ENCODE data around the gene CAMTA1. TPM values are rescaled to one million over a fixed set of nuclear protein-coding genes. Genes with fewer than 3 reads are reported as not detected.

CAMTA1 gene
- total and polyA plus RNA-seq, 3 experiments from 2014 or later, result 60.2 to 79.0 (median 61.7) TPM

GRCh38 chr1:7025013-7025412 is 239.8 kb downstream of the CAMTA1 start:
- ChIA-PET POLR2A (no interaction called here), CTCF (no interaction called here)
- Histone ChIP-seq H3K27me3 (ENCODE audit: insufficient read depth, low read length, poor library complexity, severe bottlenecking) (no peaks in the 10 kb centered on the region), H3K4me1 (ENCODE audit: insufficient read depth, low read length) (no peaks in the 10 kb centered on the region), H3K4me3 (ENCODE audit: low read length) (no peak overlapping the region), H3K27ac (ENCODE audit: low read depth, low read length) (no peak overlapping the region), H3K9me3 (ENCODE audit: low read length) (no peaks in the 10 kb centered on the region), H3K36me3 (ENCODE audit: insufficient read depth, low read length) (no peaks in the 10 kb centered on the region)
- Mint-ChIP-seq H3K36me3 (no peaks in the 10 kb centered on the region), H3K4me3 (no peak overlapping the region), H3K4me1 (no peaks in the 10 kb centered on the region), H3K9me3 (peaks cover 0 to 3% (median 0%) of the 10 kb centered on the region in 5 donors), H3K27ac (no peak overlapping the region), H3K27me3 (peaks cover 10 to 14% of the 10 kb centered on the region in 2 donors)
- no peak for DNase-seq

GRCh38 chr1:7026169-7026568 is 240.9 kb downstream of the CAMTA1 start:
- POLR2A ChIA-PET, result no interaction called here
- Mint-ChIP-seq H3K36me3 (no peaks in the 10 kb centered on the region), H3K9me3 (peaks cover 0 to 3% (median under 1%) of the 10 kb centered on the region in 5 donors), H3K4me1 (no peaks in the 10 kb centered on the region), H3K4me3 (no peak overlapping the region), H3K27me3 (peaks cover 6 to 8% of the 10 kb centered on the region in 2 donors), H3K27ac (no peak overlapping the region)
- Histone ChIP-seq H3K4me1 (ENCODE audit: insufficient read depth, low read length) (no peaks in the 10 kb centered on the region), H3K36me3 (ENCODE audit: insufficient read depth, low read length) (no peaks in the 10 kb centered on the region), H3K9me3 (ENCODE audit: low read length) (no peaks in the 10 kb centered on the region), H3K4me3 (ENCODE audit: low read length) (no peak overlapping the region), H3K27ac (ENCODE audit: low read depth, low read length) (no peak overlapping the region), H3K27me3 (ENCODE audit: insufficient read depth, low read length, poor library complexity, severe bottlenecking) (no peaks in the 10 kb centered on the region)
- CTCF ChIA-PET, result no interaction called here
- no peak for DNase-seq

GRCh38 chr1:7032992-7033391 is 247.7 kb downstream of the CAMTA1 start:
- H3K4me1 Mint-ChIP-seq, result no peaks in the 10 kb centered on the region
- H3K9me3 ChIP-seq (ENCODE audit: low read length), result no peaks in the 10 kb centered on the region

GRCh38 chr1:7036386-7036785 is 251.1 kb downstream of the CAMTA1 start:
- H3K9me3 Mint-ChIP-seq, result peaks cover 14 to 20% (median 17%) of the 10 kb centered on the region in 5 donors
- ChIA-PET POLR2A (no interaction called here), CTCF (no interaction called here)

More at GRCh38 chr1:7032992-7033391, 247.7 kb downstream of the CAMTA1 start:
- Histone ChIP-seq H3K4me1 (ENCODE audit: insufficient read depth, low read length) (no peaks in the 10 kb centered on the region), H3K36me3 (ENCODE audit: insufficient read depth, low read length) (no peaks in the 10 kb centered on the region), H3K27me3 (ENCODE audit: insufficient read depth, low read length, poor library complexity, severe bottlenecking) (no peaks in the 10 kb centered on the region), H3K27ac (ENCODE audit: low read depth, low read length) (no peak overlapping the region), H3K4me3 (ENCODE audit: low read length) (no peak overlapping the region)
- Mint-ChIP-seq H3K36me3 (peaks cover 0 to 6% (median 0%) of the 10 kb centered on the region in 3 donors), H3K27ac (no peak overlapping the region), H3K4me3 (no peak overlapping the region), H3K9me3 (peaks cover 14 to 22% (median 20%) of the 10 kb centered on the region in 5 donors), H3K27me3 (peaks cover 6 to 17% of the 10 kb centered on the region in 2 donors)
- ChIA-PET CTCF (no interaction called here), POLR2A (no interaction called here)
- no peak for DNase-seq

GRCh38 chr1:7039590-7040220 is 254.5 kb downstream of the CAMTA1 start:
- Histone ChIP-seq H3K9me3 (ENCODE audit: low read length) (no peaks in the 10 kb centered on the region), H3K4me3 (ENCODE audit: low read length) (no peak overlapping the region), H3K36me3 (ENCODE audit: insufficient read depth, low read length) (no peaks in the 10 kb centered on the region), H3K27me3 (ENCODE audit: insufficient read depth, low read length, poor library complexity, severe bottlenecking) (no peaks in the 10 kb centered on the region), H3K4me1 (ENCODE audit: insufficient read depth, low read length) (no peaks in the 10 kb centered on the region), H3K27ac (ENCODE audit: low read depth, low read length) (no peak overlapping the region)
- POLR2A ChIA-PET, result no interaction called here
- no peak overlapping the region for H3K27ac Mint-ChIP-seq
- DNase-seq, result no peak
- H3K4me1 Mint-ChIP-seq, result no peaks in the 10 kb centered on the region
- no peak overlapping the region for H3K4me3 Mint-ChIP-seq
- no peaks in the 10 kb centered on the region for H3K36me3 Mint-ChIP-seq
- H3K9me3 Mint-ChIP-seq, result peaks cover 0 to 2% (median 0%) of the 10 kb centered on the region in 5 donors
- CTCF ChIA-PET, result no interaction called here
- H3K27me3 Mint-ChIP-seq, result peaks cover 5 to 29% of the 10 kb centered on the region in 2 donors

More at GRCh38 chr1:7036386-7036785, 251.1 kb downstream of the CAMTA1 start:
- H3K4me3 ChIP-seq (ENCODE audit: low read length), result no peak overlapping the region
- H3K27ac ChIP-seq (ENCODE audit: low read depth, low read length), result no peak overlapping the region
- no peak for DNase-seq
- H3K27me3 ChIP-seq (ENCODE audit: insufficient read depth, low read length, poor library complexity, severe bottlenecking), result no peaks in the 10 kb centered on the region
- Mint-ChIP-seq H3K27me3 (peaks cover 5 to 24% of the 10 kb centered on the region in 2 donors), H3K36me3 (peaks cover 0 to 6% (median 0%) of the 10 kb centered on the region in 3 donors), H3K4me3 (no peak overlapping the region), H3K4me1 (no peaks in the 10 kb centered on the region), H3K27ac (no peak overlapping the region)
- H3K4me1 ChIP-seq (ENCODE audit: insufficient read depth, low read length), result no peaks in the 10 kb centered on the region
- H3K9me3 ChIP-seq (ENCODE audit: low read length), result no peaks in the 10 kb centered on the region
- no peaks in the 10 kb centered on the region for H3K36me3 ChIP-seq (ENCODE audit: insufficient read depth, low read length)

GRCh38 chr1:7040969-7041695 is 255.9 kb downstream of the CAMTA1 start:
- ChIA-PET POLR2A (no interaction called here), CTCF (no interaction called here)
- no peaks in the 10 kb centered on the region for H3K4me1 Mint-ChIP-seq
- DNase-seq, result no peak
- no peaks in the 10 kb centered on the region for H3K9me3 ChIP-seq (ENCODE audit: low read length)
- H3K27ac Mint-ChIP-seq, result no peak overlapping the region
- H3K36me3 ChIP-seq (ENCODE audit: insufficient read depth, low read length), result no peaks in the 10 kb centered on the region
- H3K4me3 ChIP-seq (ENCODE audit: low read length), result no peak overlapping the region
- no peaks in the 10 kb centered on the region for H3K36me3 Mint-ChIP-seq
- H3K4me3 Mint-ChIP-seq, result no peak overlapping the region
- H3K27ac ChIP-seq (ENCODE audit: low read depth, low read length), result no peak overlapping the region
- peaks cover 0 to 2% (median 0%) of the 10 kb centered on the region in 5 donors for H3K9me3 Mint-ChIP-seq
- H3K27me3 Mint-ChIP-seq, result peaks cover 5 to 37% of the 10 kb centered on the region in 2 donors
- no peaks in the 10 kb centered on the region for H3K4me1 ChIP-seq (ENCODE audit: insufficient read depth, low read length)
- H3K27me3 ChIP-seq (ENCODE audit: insufficient read depth, low read length, poor library complexity, severe bottlenecking), result no peaks in the 10 kb centered on the region

GRCh38 chr1:7042322-7043190 is 257.3 kb downstream of the CAMTA1 start:
- Mint-ChIP-seq H3K4me1 (no peaks in the 10 kb centered on the region), H3K27me3 (peaks cover 0 to 26% of the 10 kb centered on the region in 2 donors), H3K27ac (no peak overlapping the region), H3K9me3 (peaks cover 0 to 5% (median 0%) of the 10 kb centered on the region in 5 donors), H3K36me3 (no peaks in the 10 kb centered on the region), H3K4me3 (no peak overlapping the region)
- Histone ChIP-seq H3K9me3 (ENCODE audit: low read length) (no peaks in the 10 kb centered on the region), H3K4me1 (ENCODE audit: insufficient read depth, low read length) (no peaks in the 10 kb centered on the region), H3K27me3 (ENCODE audit: insufficient read depth, low read length, poor library complexity, severe bottlenecking) (no peaks in the 10 kb centered on the region), H3K4me3 (ENCODE audit: low read length) (no peak overlapping the region), H3K36me3 (ENCODE audit: insufficient read depth, low read length) (no peaks in the 10 kb centered on the region), H3K27ac (ENCODE audit: low read depth, low read length) (no peak overlapping the region)
- no peak for DNase-seq
- ChIA-PET CTCF (interaction anchor here (0.6 to 1.5 kb wide), 2 partner anchors 28 to 32 kb away, joined by 3 read pairs; no protein-coding TSS in a partner anchor), POLR2A (no interaction called here)

GRCh38 chr1:7043191-7043549 is 257.9 kb downstream of the CAMTA1 start:
- peaks cover 0 to 28% of the 10 kb centered on the region in 2 donors for H3K27me3 Mint-ChIP-seq
- Histone ChIP-seq H3K4me3 (ENCODE audit: low read length) (no peak overlapping the region), H3K9me3 (ENCODE audit: low read length) (no peaks in the 10 kb centered on the region), H3K27ac (ENCODE audit: low read depth, low read length) (no peak overlapping the region), H3K36me3 (ENCODE audit: insufficient read depth, low read length) (no peaks in the 10 kb centered on the region), H3K27me3 (ENCODE audit: insufficient read depth, low read length, poor library complexity, severe bottlenecking) (no peaks in the 10 kb centered on the region), H3K4me1 (ENCODE audit: insufficient read depth, low read length) (no peaks in the 10 kb centered on the region)
- ChIA-PET CTCF (interaction anchor here (0.6 to 1.5 kb wide), 2 partner anchors 29 to 32 kb away, joined by 3 read pairs; no protein-coding TSS in a partner anchor), POLR2A (no interaction called here)
- no peak overlapping the region for H3K4me3 Mint-ChIP-seq
- no peak overlapping the region for H3K27ac Mint-ChIP-seq
- no peak for DNase-seq
- H3K4me1 Mint-ChIP-seq, result no peaks in the 10 kb centered on the region
- peaks cover 0 to 5% (median 0%) of the 10 kb centered on the region in 5 donors for H3K9me3 Mint-ChIP-seq
- H3K36me3 Mint-ChIP-seq, result no peaks in the 10 kb centered on the region

Measured in CD8-positive, alpha-beta memory T cell (primary cell).